ENCODE measurements around the gene PCBD1.

Gene PCBD1

GRCh38 chr10:70901276-70901878, 13.0 kb upstream of the PCBD1 start:
- no peak for DNase-seq

- DNase-seq = no peak
These were observed 10.7 kb upstream of the PCBD1 start for GRCh38 chr10:70899096-70899495.

- DNase-seq = no peak
These were observed 10.3 kb upstream of the PCBD1 start for GRCh38 chr10:70898687-70899086.

GRCh38 chr10:70896551-70896950, 8.2 kb upstream of the PCBD1 start:
- no peak for DNase-seq

GRCh38 chr10:70894416-70894815, 6.1 kb upstream of the PCBD1 start:
- DNase-seq = no peak

- no peak for DNase-seq
These were observed 5.1 kb upstream of the PCBD1 start for GRCh38 chr10:70893227-70894006.

GRCh38 chr10:70892631-70893030, 4.3 kb upstream of the PCBD1 start:
- no peak for DNase-seq

GRCh38 chr10:70891627-70892026, 3.3 kb upstream of the PCBD1 start:
- DNase-seq = no peak

- DNase-seq = no peak
These were observed 2.6 kb upstream of the PCBD1 start for GRCh38 chr10:70890917-70891431.

GRCh38 chr10:70889291-70889690, 926 bp upstream of the PCBD1 start:
- no peak for DNase-seq

- DNase-seq = no peak
These were observed 1.3 kb downstream of the PCBD1 start for GRCh38 chr10:70886921-70887665.

- DNase-seq = no peak
These were observed 2.1 kb downstream of the PCBD1 start for GRCh38 chr10:70885931-70886903.

GRCh38 chr10:70885481-70885880, 2.9 kb downstream of the PCBD1 start:
- DNase-seq = no peak

- DNase-seq = no peak
These were observed 3.6 kb downstream of the PCBD1 start for GRCh38 chr10:70884741-70885140.

- peak; percentile 72 for DNase-seq
These were observed 8.3 kb downstream of the PCBD1 start for GRCh38 chr10:70880077-70880534.

- no peak for DNase-seq
These were observed 9.2 kb downstream of the PCBD1 start for GRCh38 chr10:70879207-70879606.

- DNase-seq = no peak
These were observed 14.3 kb downstream of the PCBD1 start for GRCh38 chr10:70874061-70874460.

GRCh38 chr10:70872291-70872690, 16.1 kb downstream of the PCBD1 start:
- no peak for DNase-seq

GRCh38 chr10:70866424-70866823, 21.9 kb downstream of the PCBD1 start:
- DNase-seq = peak; percentile 13

- no peak for DNase-seq
These were observed 23.4 kb downstream of the PCBD1 start for GRCh38 chr10:70864935-70865334.

GRCh38 chr10:70863470-70864160, 24.8 kb downstream of the PCBD1 start:
- no peak for DNase-seq
